ENCODE measurements around the gene ST8SIA5.

GRCh38 chr18:46733872-46734271 is 23.0 kb downstream of the ST8SIA5 start:
- no peak for TF ChIP-seq CTCF (IDR thresholded peaks at IDR 0.05)
- no peak for TF ChIP-seq POLR2AphosphoS5 (IDR thresholded peaks at IDR 0.05)
- no peak for TF ChIP-seq POLR2A (IDR thresholded peaks at IDR 0.05)
- no peak for TF ChIP-seq EP300 (IDR thresholded peaks at IDR 0.05)

Measured in sigmoid colon (tissue), 4 donors.